ENCODE measurements around the gene POLR2H.
"Not testable (repeated sequence)": the region's sequence is repeated elsewhere in the genome, so short reads cannot be mapped to it uniquely, and the experiment has no call there.

The POLR2H gene

DNA sequence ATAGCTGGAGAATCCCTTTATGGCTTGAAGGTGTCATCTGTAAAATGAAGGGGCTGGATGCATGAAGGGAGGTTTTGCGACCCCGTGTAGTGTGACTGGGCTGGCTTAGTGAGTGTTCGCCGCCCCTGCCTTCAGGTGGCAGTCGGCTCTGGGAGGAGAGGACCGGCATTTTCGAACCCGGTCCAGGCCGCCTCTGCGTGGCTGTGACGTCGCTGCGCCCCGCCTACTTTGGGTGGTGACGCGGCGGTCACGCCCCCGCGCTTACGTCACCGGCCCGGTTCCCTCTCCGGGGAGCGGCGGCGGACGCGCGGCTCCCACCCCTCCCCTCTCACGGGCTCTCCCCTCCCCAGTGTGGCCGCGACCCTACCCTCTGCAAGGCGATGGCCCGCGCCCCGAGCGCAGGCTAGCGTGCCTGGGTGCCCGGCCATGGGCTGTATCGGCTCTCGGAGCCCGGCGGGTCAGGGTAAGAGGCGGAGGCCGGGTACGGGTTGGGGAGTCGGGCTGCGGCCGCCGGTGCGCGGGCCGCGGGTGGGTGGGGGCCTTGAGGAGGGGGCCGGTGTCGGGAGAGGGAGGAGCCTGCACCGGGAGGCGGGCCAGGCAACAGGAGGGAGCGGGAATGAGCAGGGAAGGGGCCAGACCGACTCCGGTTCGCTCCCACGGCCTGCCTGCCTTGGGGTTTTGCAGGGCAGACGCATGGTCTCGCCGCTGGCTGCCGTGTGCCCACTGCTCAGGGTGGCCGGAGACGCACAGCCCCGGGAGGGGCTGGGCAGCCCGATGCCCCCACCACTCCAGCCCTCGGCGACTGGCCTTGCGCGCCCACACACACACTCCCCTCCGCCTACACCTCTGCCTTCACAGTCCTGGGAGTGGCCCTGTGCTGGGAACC is 25.6 kb upstream of the POLR2H start:
- peak; percentile 83 for DNase-seq (ENCODE audit: low spot score)

- no peak for DNase-seq (ENCODE audit: low spot score)
Observed at GRCh38 chr3:184336547-184337398, 24.7 kb upstream of the POLR2H start.

DNA sequence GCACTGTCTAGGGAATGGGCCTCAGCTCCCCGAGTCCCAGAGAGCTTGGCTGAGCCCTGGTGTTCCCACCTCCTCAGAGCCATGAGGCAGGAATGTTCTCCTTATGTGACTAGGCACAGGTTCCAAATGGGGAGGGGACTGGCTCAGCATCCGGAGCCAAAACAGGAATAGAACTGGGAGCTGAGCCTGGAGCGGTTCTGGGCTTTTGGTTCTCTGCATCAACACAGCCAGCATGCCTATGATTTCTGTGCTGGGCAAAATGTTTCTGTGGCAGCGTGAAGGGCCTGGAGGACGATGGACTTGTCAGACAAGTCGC is 24.2 kb upstream of the POLR2H start, which contains the start of gene FAM131A:
TSS of gene FAM131A (plus strand) at position 202 of the 316 bp plus-strand sequence. CDS start at position 233, 31 bp downstream.
- no peak for DNase-seq (ENCODE audit: low spot score)

DNA sequence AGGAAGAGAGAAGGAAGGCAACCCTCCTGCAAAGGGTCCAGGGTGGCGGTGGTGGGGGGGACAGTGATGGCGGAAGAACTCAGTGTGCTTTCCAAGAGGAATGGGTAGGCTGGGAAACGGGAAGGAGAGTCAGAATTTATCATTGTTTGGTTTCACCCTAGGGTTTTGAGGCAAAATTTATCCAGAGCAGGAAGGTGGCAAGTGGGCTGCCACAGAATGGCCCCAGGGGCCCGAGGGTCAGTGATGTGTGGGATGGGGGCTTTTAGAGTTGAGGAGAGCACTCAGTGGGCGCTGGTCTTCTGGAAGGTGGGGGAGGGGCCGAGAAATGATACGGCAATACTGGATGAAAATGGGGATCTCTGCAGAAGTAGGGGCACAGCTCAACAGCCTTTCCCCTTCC is 23.5 kb upstream of the POLR2H start:
- no peak for DNase-seq (ENCODE audit: low spot score)

DNA sequence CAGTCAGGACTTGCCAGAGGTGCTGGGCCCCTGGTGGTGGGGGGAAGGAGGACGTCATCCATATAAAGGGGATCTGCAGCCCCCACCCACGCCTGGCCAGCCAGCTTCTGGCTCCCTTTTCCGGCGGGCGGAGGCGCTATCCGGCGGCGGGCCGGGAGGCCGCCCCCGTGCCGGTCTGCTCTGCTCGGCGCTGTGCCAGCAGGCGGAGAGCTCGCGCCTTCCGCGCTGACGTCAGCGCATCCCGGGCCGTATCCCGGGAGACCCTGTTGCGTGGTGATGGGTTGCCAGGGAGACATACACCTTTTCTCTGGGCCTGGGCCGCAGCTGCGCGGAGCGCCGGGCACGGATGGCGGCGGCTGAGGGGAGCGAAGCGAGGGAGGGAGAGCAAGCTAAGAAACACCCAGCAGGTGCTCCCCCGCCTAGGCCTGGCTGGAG is 23.0 kb upstream of the POLR2H start:
- DNase-seq (ENCODE audit: low spot score): no peak

GRCh38 chr3:184339001-184339400 is 22.5 kb upstream of the POLR2H start:
- DNase-seq (ENCODE audit: low spot score): no peak

- DNase-seq (ENCODE audit: low spot score): not testable (repeated sequence)
Observed at GRCh38 chr3:184339451-184340135, 21.9 kb upstream of the POLR2H start.

- DNase-seq (ENCODE audit: low spot score): no peak
Observed at GRCh38 chr3:184341925-184342324, 19.6 kb upstream of the POLR2H start.

DNA sequence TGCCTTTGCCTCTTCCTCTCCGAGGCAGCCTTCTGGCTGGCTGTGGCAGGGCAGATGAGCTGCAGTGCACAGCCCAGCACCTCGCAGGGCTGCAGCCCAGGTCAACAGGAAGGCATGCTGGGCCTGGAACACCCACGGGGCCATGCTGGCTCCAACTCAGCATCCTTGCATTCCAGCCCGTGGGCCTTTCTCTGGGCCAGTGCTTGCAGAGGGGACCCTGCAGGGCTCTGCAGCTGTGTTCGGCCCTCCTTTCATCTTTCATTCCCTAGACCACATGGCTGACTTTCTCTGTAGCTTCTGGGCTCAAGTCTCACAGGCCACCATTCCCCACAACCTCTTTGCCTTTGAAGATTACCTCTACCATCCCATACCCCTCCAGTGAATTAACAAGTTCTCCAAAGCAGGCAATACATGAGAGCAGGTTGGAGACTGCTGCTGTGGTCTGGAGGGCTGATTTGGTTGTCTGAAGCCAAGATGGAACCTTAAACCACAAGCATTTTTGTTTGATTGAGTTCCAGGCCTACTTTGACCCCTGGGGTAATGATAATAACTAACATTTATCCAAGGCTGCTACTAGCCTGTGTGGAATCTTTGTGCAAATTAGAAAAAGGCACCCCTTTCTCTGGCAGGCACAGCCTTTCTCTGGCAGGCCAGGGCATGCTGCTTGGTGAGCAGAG is 18.2 kb upstream of the POLR2H start:
- no peak for DNase-seq (ENCODE audit: low spot score)

DNA sequence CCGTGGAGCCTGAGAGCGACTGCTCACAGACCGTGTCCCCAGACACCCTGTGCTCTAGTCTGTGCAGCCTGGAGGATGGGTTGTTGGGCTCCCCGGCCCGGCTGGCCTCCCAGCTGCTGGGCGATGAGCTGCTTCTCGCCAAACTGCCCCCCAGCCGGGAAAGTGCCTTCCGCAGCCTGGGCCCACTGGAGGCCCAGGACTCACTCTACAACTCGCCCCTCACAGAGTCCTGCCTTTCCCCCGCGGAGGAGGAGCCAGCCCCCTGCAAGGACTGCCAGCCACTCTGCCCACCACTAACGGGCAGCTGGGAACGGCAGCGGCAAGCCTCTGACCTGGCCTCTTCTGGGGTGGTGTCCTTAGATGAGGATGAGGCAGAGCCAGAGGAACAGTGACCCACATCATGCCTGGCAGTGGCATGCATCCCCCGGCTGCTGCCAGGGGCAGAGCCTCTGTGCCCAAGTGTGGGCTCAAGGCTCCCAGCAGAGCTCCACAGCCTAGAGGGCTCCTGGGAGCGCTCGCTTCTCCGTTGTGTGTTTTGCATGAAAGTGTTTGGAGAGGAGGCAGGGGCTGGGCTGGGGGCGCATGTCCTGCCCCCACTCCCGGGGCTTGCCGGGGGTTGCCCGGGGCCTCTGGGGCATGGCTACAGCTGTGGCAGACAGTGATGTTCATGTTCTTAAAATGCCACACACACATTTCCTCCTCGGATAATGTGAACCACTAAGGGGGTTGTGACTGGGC is 16.8 kb upstream of the POLR2H start:
- DNase-seq (ENCODE audit: low spot score): no peak

- no peak for DNase-seq (ENCODE audit: low spot score)
Observed at GRCh38 chr3:184345317-184346144, 16.0 kb upstream of the POLR2H start.

DNA sequence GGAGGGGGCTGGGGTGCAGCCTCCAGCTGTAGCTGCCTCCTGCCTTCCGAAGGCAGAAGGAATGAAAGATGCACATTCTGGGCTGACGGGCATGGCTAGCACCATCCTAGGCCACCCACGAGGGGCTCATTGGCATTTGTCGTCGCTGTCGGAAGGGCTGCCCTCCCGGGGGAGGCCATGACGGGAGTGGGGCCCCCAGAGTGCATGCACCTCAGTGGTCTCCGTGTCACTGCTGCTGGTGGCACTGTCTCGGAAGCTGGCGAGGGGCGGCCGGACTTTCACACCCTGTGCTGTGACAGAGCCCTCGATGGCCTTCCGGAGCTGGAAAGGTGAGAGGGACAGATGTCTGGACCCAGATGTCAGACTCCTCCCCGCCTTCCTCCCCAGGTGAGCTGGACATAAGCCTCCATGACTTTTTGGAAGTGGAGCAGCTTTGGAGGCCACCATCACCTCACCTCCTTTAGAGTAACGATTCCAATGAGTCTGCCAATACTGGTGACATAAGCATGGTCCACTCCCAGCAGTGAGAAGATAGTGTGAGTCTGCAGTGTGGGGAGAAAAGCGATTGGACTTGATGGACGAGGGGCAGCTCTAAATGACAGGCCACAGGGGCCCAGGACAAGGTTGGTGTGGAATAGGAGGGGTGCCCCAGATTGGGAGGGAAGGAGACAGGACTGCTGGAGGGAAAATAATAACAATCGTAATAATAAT is 14.9 kb upstream of the POLR2H start:
- DNase-seq (ENCODE audit: low spot score): no peak

DNA sequence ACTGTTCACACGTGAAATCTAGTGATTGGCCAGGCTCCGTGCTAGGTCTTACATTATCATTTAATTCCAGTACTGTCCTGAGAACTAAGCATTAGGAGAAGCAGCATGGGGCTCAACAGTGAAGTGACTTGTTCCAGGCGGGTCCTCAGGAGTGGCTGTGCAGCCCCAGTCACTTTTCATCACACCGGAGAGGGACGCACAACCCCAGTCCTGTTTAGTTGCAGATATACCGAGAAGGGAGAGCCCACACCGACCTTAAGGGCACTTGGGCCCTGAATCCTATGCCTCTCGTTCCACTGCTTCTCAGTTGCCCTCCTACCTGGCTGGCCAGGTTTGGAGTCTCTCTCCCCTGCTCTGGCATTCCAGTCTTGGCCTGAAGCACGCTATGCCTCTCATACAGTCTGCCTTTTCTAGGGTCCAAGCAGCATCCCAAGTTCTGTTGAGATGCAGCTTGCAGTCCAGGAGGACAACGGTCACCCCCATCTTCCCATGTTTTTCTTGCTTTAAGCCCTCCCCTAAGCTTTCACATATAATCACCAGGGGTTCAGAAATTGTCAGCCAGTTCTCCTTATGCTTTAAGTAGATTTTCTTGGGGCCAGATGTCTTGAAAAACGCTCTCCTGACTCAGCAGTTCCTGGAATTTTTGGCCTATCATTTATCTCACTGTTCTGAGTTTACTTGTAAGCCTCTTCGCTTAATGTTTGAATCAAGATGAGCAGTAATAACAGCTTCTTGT is 14.0 kb upstream of the POLR2H start:
- DNase-seq (ENCODE audit: low spot score): no peak

DNA sequence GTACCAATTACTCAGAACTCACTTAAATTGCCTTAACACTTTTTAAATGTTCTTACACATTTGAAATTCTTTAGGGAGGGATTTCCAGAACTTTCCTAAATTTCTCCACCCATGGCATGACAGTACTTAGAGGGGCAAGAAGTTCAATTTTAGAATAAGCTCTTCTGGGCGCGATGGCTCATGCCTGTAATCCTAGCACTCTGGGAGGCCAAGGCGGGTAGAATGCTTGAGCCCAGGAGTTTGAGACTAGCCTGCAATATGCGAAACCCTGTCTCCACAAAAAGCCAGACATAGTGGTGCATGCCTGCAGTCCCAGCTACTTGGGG is 13.5 kb upstream of the POLR2H start:
- no peak for DNase-seq (ENCODE audit: low spot score)

DNA sequence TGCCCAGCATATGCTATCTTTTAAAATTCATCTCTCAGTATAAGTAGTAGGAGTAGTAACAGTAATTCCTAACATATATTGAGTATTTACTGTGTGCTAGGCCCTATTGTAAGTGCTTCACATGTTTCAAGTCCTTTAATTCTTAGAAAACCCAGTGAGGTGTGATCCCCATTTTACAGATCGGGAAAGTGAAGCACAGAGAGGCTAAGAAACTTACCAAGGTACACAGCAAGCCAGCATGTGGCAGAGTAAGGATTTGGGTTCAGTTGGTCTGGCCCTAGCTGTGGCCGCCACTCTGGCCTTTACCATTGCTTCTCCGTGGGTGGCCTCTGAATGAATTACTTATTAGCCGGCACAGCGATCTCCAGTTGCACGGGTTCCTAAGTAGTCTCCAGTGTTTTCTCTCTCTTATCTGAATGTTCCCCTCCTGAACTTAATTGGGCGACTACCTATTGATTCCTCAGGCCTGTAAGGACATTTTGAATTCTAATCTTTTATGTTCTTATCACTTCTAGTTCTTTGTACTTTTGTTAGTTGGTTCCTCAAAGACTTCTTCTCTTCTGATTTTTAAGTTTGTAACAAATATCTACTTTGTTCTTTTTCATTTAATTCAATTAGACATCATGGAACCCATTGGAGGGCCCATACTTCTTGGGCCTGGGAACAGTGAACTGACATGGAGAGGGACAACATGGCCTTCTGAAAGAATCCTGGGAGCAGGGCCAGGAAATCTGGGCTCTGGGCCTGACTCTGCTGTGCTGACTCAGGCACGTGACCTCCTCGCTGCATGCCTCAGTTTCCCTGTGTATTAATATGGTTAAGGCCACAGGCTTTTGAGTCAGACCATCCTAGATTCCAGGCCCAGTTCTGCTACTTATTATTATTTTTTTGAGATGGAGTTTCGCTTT is 11.7 kb upstream of the POLR2H start:
- no peak for DNase-seq (ENCODE audit: low spot score)

GRCh38 chr3:184350618-184351017 is 10.9 kb upstream of the POLR2H start:
- DNase-seq (ENCODE audit: low spot score): no peak

DNA sequence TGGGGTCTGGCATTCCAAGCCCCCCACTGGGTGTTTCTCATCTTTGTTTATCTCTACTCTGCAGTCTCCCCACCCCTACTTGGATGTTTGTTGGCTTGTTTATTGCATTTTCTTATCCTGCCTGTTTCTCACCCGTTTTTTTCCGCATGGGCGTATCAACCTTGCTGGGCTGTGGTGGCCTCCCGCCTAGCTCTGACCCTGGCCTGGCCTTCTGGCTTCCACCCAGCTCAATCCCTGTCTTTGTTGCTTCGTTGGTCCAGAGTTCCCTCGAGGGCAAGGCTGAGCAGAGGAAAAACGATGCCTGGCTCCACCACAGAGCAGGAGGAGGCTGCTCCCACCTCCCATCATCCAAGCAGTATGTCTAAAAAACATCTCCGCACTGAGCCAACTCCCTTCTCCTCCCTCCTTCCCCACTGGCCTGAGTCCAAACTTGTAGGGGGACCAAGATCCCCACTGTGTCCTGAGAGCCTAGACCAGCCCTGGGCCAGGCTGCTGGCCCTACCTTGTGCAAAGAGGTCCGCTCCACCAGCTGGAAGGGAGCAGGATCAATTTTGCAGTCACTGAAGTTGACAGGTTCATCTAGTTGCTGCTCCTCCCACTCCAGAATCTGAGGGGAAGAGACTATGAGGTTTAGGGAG is 9.9 kb upstream of the POLR2H start:
- no peak for DNase-seq (ENCODE audit: low spot score)
